ENCODE measurements around the gene DCTN2. TPM values are rescaled to one million over a fixed set of nuclear protein-coding genes. Genes with fewer than 3 reads are reported as not detected.
"Not testable (repeated sequence)": the region's sequence is repeated elsewhere in the genome, so short reads cannot be mapped to it uniquely, and the experiment has no call there.

The DCTN2 gene
- total and polyA plus RNA-seq, 4 donors, result 60.0 to 110 (median 84.2) TPM

- Histone ChIP-seq H3K27ac (ENCODE audit: low read depth in 1 of 2, low read length in 1 of 2) (no peak overlapping the region), H3K36me3 (ENCODE audit: control insufficient read depth in 4 of 4, insufficient read depth in 4 of 4, low read length in 4 of 4) (peaks cover 24 to 39% (median 35%) of the 10 kb centered on the region in 4 donors), H3K9ac (ENCODE audit: insufficient read depth in 1 of 2, low read length in 2 of 2) (no peak overlapping the region), H3K4me3 (no peak overlapping the region), H3K27me3 (ENCODE audit: control insufficient read depth in 3 of 3, insufficient read depth in 3 of 3, low read length in 2 of 3) (no peaks in the 10 kb centered on the region), H3K4me1 (ENCODE audit: control insufficient read depth in 5 of 5, insufficient read depth in 5 of 5, low read length in 5 of 5) (no peaks in the 10 kb centered on the region), H3K9me3 (ENCODE audit: control insufficient read depth in 4 of 4, insufficient read depth in 3 of 4, low read length in 3 of 4) (no peaks in the 10 kb centered on the region)
- ATAC-seq (ENCODE audit: insufficient read depth, low FRiP score) (no peak), DNase-seq (no peak)
- 98 to 100% methylated on average over 4 of the region's 4 CpGs for WGBS, 2 donors
- no peak for TF ChIP-seq CTCF (IDR thresholded peaks at IDR 0.05; ENCODE audit: control extremely low read depth, extremely low read depth)
These were observed 35.8 kb downstream of the DCTN2 start for GRCh38 chr12:57511161-57511560.

- H3K36me3 ChIP-seq (ENCODE audit: control insufficient read depth in 4 of 4, insufficient read depth in 4 of 4, low read length in 4 of 4), result peaks cover 8 to 34% (median 24%) of the 10 kb centered on the region in 4 donors
These were observed 39.2 kb downstream of the DCTN2 start for GRCh38 chr12:57507796-57508195.

GRCh38 chr12:57506541-57506940 lies 40.5 kb downstream of the DCTN2 start:
- H3K4me3 ChIP-seq; H3K9ac ChIP-seq (ENCODE audit: insufficient read depth in 1 of 2, low read length in 2 of 2); H3K27ac ChIP-seq (ENCODE audit: low read depth in 1 of 2, low read length in 1 of 2); ATAC-seq (ENCODE audit: insufficient read depth, low FRiP score); H3K27me3 ChIP-seq (ENCODE audit: control insufficient read depth in 3 of 3, insufficient read depth in 3 of 3, low read length in 2 of 3); H3K9me3 ChIP-seq (ENCODE audit: control insufficient read depth in 4 of 4, insufficient read depth in 3 of 4, low read length in 3 of 4); H3K4me1 ChIP-seq (ENCODE audit: control insufficient read depth in 5 of 5, insufficient read depth in 5 of 5, low read length in 5 of 5); DNase-seq: not testable (repeated sequence)
- H3K36me3 ChIP-seq (ENCODE audit: control insufficient read depth in 4 of 4, insufficient read depth in 4 of 4, low read length in 4 of 4), result peaks cover 8 to 32% (median 25%) of the 10 kb centered on the region in 4 donors
- WGBS, 2 donors, result 89 to 92% methylated on average over 3 to 4 of the region's 4 CpGs

More at GRCh38 chr12:57507796-57508195, 39.2 kb downstream of the DCTN2 start:
- not testable (repeated sequence) for H3K9me3 ChIP-seq (ENCODE audit: control insufficient read depth in 4 of 4, insufficient read depth in 3 of 4, low read length in 3 of 4); H3K4me3 ChIP-seq; H3K27ac ChIP-seq (ENCODE audit: low read depth in 1 of 2, low read length in 1 of 2); DNase-seq; H3K9ac ChIP-seq (ENCODE audit: insufficient read depth in 1 of 2, low read length in 2 of 2); H3K27me3 ChIP-seq (ENCODE audit: control insufficient read depth in 3 of 3, insufficient read depth in 3 of 3, low read length in 2 of 3); ATAC-seq (ENCODE audit: insufficient read depth, low FRiP score); H3K4me1 ChIP-seq (ENCODE audit: control insufficient read depth in 5 of 5, insufficient read depth in 5 of 5, low read length in 5 of 5)
- WGBS, 2 donors, result 96 to 98% methylated on average over 13 to 25 of the region's 28 CpGs

GRCh38 chr12:57502311-57502969 lies 44.6 kb downstream of the DCTN2 start:
- not testable (repeated sequence) for H3K9ac ChIP-seq (ENCODE audit: insufficient read depth in 1 of 2, low read length in 2 of 2); ATAC-seq (ENCODE audit: insufficient read depth, low FRiP score); H3K4me1 ChIP-seq (ENCODE audit: control insufficient read depth in 5 of 5, insufficient read depth in 5 of 5, low read length in 5 of 5); H3K4me3 ChIP-seq; H3K27me3 ChIP-seq (ENCODE audit: control insufficient read depth in 3 of 3, insufficient read depth in 3 of 3, low read length in 2 of 3); DNase-seq; H3K9me3 ChIP-seq (ENCODE audit: control insufficient read depth in 4 of 4, insufficient read depth in 3 of 4, low read length in 3 of 4); H3K27ac ChIP-seq (ENCODE audit: low read depth in 1 of 2, low read length in 1 of 2)
- peaks cover 31 to 52% (median 40%) of the 10 kb centered on the region in 4 donors for H3K36me3 ChIP-seq (ENCODE audit: control insufficient read depth in 4 of 4, insufficient read depth in 4 of 4, low read length in 4 of 4)
- 98% methylated on average over 17 to 22 of the region's 22 CpGs for WGBS, 2 donors

GRCh38 chr12:57500213-57500612 lies 46.8 kb downstream of the DCTN2 start:
- ATAC-seq (ENCODE audit: insufficient read depth, low FRiP score) (no peak), DNase-seq (no peak)
- H3K27me3 ChIP-seq (ENCODE audit: control insufficient read depth in 3 of 3, insufficient read depth in 3 of 3, low read length in 2 of 3), result no peaks in the 10 kb centered on the region
- no peaks in the 10 kb centered on the region for H3K4me1 ChIP-seq (ENCODE audit: control insufficient read depth in 5 of 5, insufficient read depth in 5 of 5, low read length in 5 of 5)
- no peak overlapping the region for H3K27ac ChIP-seq (ENCODE audit: low read depth in 1 of 2, low read length in 1 of 2)
- H3K4me3 ChIP-seq, result no peak overlapping the region
- H3K36me3 ChIP-seq (ENCODE audit: control insufficient read depth in 4 of 4, insufficient read depth in 4 of 4, low read length in 4 of 4), result peaks cover 23 to 51% (median 37%) of the 10 kb centered on the region in 4 donors
- no peak for TF ChIP-seq CTCF (IDR thresholded peaks at IDR 0.05; ENCODE audit: control extremely low read depth, extremely low read depth)
- H3K9me3 ChIP-seq (ENCODE audit: control insufficient read depth in 4 of 4, insufficient read depth in 3 of 4, low read length in 3 of 4), result peaks cover 0 to 2% (median 0%) of the 10 kb centered on the region in 4 donors
- 66 to 90% methylated on average over 11 of the region's 11 CpGs for WGBS, 2 donors
- no peak overlapping the region for H3K9ac ChIP-seq (ENCODE audit: insufficient read depth in 1 of 2, low read length in 2 of 2)

Data from lung (tissue), 12 donors.